ENCODE measurements around the gene CNST. TPM values are rescaled to one million over a fixed set of nuclear protein-coding genes. Genes with fewer than 3 reads are reported as not detected.

CNST gene
- polyA plus RNA-seq, 1 donor (not counting 4 experiments of a cell fraction or from before 2014, with no cell fraction given), result 9.8 TPM

GRCh38 chr1:246518456-246519205 is 47.6 kb upstream of the CNST start:
- Histone ChIP-seq H3K9me1 (ENCODE audit: control insufficient read depth, extremely low read depth, insufficient read depth, low read length) (no peaks in the 10 kb centered on the region), H3K4me3 (ENCODE audit: control insufficient read depth in 2 of 3, extremely low read depth in 1 of 3, insufficient read depth in 2 of 3, low read depth in 1 of 3, low read length in 3 of 3) (no peak overlapping the region), H3K4me2 (ENCODE audit: control insufficient read depth, extremely low read depth, insufficient read depth, low read depth, low read length) (no peak overlapping the region), H3K9me3 (ENCODE audit: control insufficient read depth, low read depth, low read length) (peaks cover 21% of the 10 kb centered on the region), H3K79me2 (ENCODE audit: control insufficient read depth, insufficient read depth, low read length) (no peaks in the 10 kb centered on the region), H3K4me1 (ENCODE audit: control insufficient read depth, extremely low read depth, insufficient read depth, low read length) (no peaks in the 10 kb centered on the region), H3K27ac (ENCODE audit: control insufficient read depth, insufficient read depth, low read length) (no peak overlapping the region), H2AFZ (ENCODE audit: control insufficient read depth, low read length) (no peak overlapping the region), H3K27me3 (ENCODE audit: control insufficient read depth, extremely low read depth, insufficient read depth, low read length) (no peaks in the 10 kb centered on the region), H4K20me1 (ENCODE audit: control insufficient read depth, extremely low read depth, insufficient read depth, low read length) (no peaks in the 10 kb centered on the region), H3K36me3 (ENCODE audit: control insufficient read depth in 2 of 2, extremely low read depth in 1 of 2, insufficient read depth in 2 of 2, low read length in 2 of 2) (no peaks in the 10 kb centered on the region), H3K9ac (ENCODE audit: control insufficient read depth, extremely low read depth, insufficient read depth, low read length) (no peak overlapping the region)
- FAIRE-seq (no peak), DNase-seq (ENCODE audit: low read depth, low spot score) (no peak)
- dilution Hi-C loops (cut with MboI; ENCODE audit: extremely low pct_ligation_motif_present, low sequenced_read_pairs), result no loop called here
- TF ChIP-seq CTCF (optimal IDR thresholded peaks at IDR 0.05 in 1 of 3, IDR thresholded peaks at IDR 0.05 in 1 of 3, conservative IDR thresholded peaks at IDR 0.05 in 1 of 3; ENCODE audit: extremely low read depth in 1 of 3, insufficient read depth in 2 of 3, low read length in 3 of 3) (no peak), EZH2 (IDR thresholded peaks at IDR 0.05; ENCODE audit: low read length) (no peak)

- Histone ChIP-seq H3K9me3 (ENCODE audit: control insufficient read depth, low read depth, low read length) (peaks cover 18% of the 10 kb centered on the region), H3K27me3 (ENCODE audit: control insufficient read depth, extremely low read depth, insufficient read depth, low read length) (no peaks in the 10 kb centered on the region), H4K20me1 (ENCODE audit: control insufficient read depth, extremely low read depth, insufficient read depth, low read length) (no peaks in the 10 kb centered on the region), H3K9ac (ENCODE audit: control insufficient read depth, extremely low read depth, insufficient read depth, low read length) (no peak overlapping the region), H3K36me3 (ENCODE audit: control insufficient read depth in 2 of 2, extremely low read depth in 1 of 2, insufficient read depth in 2 of 2, low read length in 2 of 2) (no peaks in the 10 kb centered on the region), H3K79me2 (ENCODE audit: control insufficient read depth, insufficient read depth, low read length) (no peaks in the 10 kb centered on the region), H3K27ac (ENCODE audit: control insufficient read depth, insufficient read depth, low read length) (no peak overlapping the region), H3K4me1 (ENCODE audit: control insufficient read depth, extremely low read depth, insufficient read depth, low read length) (no peaks in the 10 kb centered on the region), H2AFZ (ENCODE audit: control insufficient read depth, low read length) (no peak overlapping the region), H3K4me3 (ENCODE audit: control insufficient read depth in 2 of 3, extremely low read depth in 1 of 3, insufficient read depth in 2 of 3, low read depth in 1 of 3, low read length in 3 of 3) (no peak overlapping the region), H3K9me1 (ENCODE audit: control insufficient read depth, extremely low read depth, insufficient read depth, low read length) (no peaks in the 10 kb centered on the region), H3K4me2 (ENCODE audit: control insufficient read depth, extremely low read depth, insufficient read depth, low read depth, low read length) (no peak overlapping the region)
- DNase-seq (ENCODE audit: low read depth, low spot score), result no peak
- TF ChIP-seq EZH2 (IDR thresholded peaks at IDR 0.05; ENCODE audit: low read length) (no peak), CTCF (optimal IDR thresholded peaks at IDR 0.05 in 1 of 3, IDR thresholded peaks at IDR 0.05 in 1 of 3, conservative IDR thresholded peaks at IDR 0.05 in 1 of 3; ENCODE audit: extremely low read depth in 1 of 3, insufficient read depth in 2 of 3, low read length in 3 of 3) (no peak)
- dilution Hi-C loops (cut with MboI; ENCODE audit: extremely low pct_ligation_motif_present, low sequenced_read_pairs), result no loop called here
- no peak for FAIRE-seq
Measured at GRCh38 chr1:246519514-246519913, 46.7 kb upstream of the CNST start.
